GM18519 (cell line): ENCODE data around the gene ZNF516.
A peak's percentile ranks its signal among the peaks of the same experiment; 100 is the strongest.

Experiments used
- ATAC-seq: cut with Tn5 transposase; IDR thresholded peaks from one replicate; pipeline ENCODE4 v1.9.1; 2021; ENCODE audit warnings: mild to moderate bottlenecking, moderate library complexity; ENCODE audit not compliant: unreplicated experiment, low FRiP score

ZNF516 gene

DNA sequence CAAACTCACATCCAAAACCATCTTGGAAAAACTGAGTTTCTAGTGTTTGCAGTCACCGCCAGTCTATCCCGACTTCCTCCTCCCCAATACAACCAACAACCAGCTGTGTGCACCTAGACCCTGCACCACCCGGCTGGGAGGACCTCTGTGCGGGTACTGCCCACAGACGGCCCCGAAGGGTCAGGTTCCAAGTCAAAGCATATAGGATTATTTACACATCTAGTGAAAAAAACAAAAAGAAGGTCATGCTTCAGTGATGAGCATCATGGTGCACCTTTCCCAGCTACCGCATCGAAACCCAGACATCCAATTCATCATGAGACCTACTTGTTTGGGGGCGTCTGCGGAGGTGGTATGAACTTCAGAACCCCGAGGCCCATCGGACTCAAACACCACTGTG, 124.8 kb downstream of the ZNF516 start:
- no peak for ATAC-seq

- ATAC-seq = no peak
Measured at GRCh38 chr18:76369791-76370190, 125.3 kb downstream of the ZNF516 start.

DNA sequence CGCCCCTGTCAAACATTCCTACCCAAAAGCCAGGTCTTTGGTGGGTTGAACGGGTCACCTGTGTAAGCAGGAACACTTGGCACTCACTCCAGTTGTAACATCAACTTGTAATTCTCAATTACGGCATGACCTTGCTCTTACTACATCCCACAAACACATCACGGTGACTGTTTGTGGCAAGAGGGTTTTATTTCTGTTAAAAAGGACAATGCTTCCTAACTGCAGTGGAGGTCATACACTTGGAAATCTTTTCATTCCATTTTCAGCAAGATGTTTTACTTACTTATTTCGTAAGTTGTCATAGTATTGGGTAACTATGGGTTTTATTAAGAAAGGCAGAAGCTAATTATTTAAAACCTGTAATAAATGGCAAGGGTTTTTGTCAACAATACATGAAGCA, 126.1 kb downstream of the ZNF516 start:
- ATAC-seq = no peak

DNA sequence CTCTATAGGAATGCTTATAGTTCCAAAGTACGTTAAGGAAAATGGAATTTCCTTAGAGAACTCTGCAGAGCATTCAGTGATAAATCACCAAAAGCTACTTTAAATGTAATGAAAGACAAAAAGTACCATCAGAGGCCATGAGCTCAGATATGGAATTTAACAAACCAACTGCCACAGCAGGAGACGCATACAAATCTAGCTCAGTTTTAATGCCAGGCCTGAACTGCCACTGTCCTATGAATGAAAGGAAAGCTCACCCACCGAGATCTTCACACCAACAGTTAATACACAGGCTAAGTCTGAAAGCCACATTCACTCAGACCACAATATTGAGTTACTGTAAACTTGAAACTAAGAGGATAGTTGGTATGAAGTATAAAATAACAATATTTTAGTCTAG, 126.8 kb downstream of the ZNF516 start:
- no peak for ATAC-seq

DNA sequence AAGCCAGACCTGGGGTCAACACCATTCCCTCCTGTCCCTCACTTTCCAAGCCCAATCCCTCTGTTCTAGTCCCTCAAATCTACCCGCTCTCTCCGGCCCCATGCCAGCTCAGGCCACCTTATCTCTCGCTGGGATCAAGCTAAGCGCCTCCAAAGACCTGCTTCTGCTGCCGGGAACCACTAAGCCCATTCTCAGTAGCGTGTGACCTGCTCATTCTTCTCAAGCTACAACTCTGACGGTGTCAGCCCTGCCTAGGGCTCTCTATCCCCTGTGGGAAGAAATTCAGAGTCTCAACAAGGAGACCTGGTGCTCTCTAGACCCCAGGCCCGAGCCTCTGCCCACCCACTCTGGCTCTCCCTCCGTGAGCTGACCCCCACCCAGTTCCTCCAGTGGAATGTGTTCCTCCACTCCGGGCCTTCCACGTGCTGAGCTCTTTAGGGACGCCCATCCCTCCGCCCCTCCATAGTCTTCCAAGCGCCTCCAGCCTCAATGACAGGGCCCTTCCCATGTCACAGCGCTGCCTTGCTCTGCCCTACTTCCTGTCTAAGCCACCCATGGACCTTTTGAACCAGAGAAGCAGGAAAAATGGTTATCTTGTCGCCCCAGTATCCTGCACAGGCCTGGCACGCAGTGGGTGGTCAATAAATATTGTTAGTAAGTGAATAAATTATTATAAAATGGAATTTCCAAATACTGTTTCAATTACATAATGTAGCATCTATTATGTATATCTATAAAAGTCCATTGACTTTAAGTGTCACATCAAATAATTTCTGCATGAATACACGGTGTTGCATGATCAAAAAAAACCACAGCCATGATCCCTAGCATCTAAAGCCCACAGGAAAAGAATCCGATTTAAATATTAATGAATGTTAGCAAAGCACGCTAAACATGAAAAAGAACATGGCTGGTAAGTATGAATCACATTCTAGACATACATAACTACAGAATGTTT, 127.6 kb downstream of the ZNF516 start:
- no peak for ATAC-seq

GRCh38 chr18:76365561-76365960, 129.5 kb downstream of the ZNF516 start:
- ATAC-seq = no peak

DNA sequence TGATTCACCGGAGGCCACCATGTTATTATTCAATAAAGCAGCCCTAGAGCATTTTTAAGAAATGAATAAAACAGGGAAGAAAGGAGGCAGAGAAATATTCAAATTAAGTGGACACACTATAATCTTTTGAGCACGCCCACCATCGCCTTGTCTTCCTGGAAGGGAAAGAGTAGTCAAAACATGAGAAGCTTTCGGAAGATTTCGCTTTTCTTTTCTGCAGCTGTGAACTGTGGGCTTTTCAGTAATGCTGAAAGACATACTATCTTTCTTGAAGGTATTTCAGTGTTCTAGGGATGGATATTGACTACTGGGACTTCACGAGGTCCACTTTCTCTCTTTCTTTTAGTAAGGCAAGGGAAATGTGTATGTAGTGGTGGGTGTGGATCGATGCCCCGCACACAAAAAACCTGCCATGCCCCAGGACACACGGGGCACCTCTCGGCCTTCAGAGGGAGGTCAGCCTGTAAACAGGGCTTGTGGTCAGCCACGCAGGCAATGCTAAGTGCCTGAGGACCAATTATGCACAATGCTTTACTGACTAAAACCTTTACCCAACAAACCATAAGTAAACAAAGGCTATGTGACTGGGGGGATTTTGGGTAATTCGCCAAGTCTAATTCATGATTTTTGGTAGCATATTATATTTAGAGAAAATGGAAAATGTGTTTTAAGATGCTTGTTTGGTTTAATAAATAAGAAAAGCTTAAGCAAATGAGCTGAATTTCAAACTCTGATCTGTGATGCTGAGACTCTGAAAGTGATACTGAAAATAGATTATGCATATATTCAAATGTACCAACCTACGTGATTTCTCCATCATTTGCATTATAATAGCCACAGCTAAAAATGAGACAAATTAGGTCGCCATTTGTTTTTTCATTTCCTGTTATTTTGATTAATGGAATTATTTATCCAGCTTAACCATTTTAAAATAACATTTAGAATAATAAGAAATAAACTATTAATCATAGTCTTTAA, 130.5 kb downstream of the ZNF516 start:
- ATAC-seq = peak; percentile 61

- ATAC-seq = no peak
Measured at GRCh38 chr18:76363436-76364120, 131.5 kb downstream of the ZNF516 start.

DNA sequence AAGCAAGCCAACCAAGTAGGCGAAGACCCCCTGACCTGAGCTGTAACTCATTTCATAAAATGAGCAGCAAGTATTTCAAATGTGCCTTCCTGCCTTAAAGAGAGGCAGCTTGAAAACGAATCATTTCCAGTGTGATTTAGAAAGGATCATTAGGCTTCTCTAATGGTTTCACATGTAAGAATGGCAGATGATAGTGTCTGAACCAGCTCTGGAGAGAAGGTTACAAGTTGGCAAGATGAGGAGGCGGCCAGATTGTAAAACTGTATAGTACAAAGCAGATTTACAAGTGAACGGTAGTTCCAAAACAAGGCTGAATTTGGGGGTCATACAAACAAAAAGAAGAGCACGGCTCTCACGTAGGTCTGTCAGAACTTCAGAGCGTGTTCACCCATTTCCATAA, 132.4 kb downstream of the ZNF516 start:
- no peak for ATAC-seq

DNA sequence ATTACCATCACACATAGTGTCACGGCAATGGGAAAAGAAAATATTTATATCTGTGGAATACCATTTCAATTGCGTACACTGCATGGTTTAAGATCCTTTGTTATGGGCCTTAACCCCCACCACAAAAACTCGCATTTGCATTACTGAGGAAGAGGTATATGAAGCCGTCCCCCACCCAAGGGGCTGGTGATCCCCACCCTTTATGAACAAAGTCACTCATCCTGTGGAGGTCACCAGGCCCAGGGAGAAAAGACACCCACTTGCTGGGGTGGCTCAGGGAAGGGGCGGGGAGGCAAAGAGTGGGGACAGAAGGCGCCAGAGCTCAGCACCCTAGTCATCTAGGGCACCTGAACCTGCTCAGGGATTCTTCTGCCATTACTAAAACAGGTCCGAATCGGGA, 133.8 kb downstream of the ZNF516 start:
- no peak for ATAC-seq

- no peak for ATAC-seq
Measured at GRCh38 chr18:76359909-76360308, 135.1 kb downstream of the ZNF516 start.

DNA sequence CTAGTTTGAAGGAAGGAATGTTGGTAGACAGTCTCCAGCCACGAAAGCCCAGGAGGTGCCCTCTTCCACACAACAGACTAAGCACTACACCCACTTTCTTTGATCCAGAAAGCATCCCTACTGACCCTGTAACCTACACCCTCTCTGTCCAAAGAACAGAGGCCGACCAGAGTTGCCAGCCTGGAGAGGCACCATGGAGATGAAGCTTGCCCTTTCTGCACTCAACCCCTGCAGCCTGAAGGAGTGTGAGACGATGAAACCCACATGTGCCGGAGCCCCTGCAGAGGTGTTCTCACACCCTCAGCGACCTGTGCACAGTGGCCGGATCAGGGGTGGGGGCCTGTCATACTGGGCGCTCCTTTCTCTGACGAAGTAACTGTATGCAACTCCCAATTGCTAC, 136.3 kb downstream of the ZNF516 start:
- ATAC-seq = no peak

DNA sequence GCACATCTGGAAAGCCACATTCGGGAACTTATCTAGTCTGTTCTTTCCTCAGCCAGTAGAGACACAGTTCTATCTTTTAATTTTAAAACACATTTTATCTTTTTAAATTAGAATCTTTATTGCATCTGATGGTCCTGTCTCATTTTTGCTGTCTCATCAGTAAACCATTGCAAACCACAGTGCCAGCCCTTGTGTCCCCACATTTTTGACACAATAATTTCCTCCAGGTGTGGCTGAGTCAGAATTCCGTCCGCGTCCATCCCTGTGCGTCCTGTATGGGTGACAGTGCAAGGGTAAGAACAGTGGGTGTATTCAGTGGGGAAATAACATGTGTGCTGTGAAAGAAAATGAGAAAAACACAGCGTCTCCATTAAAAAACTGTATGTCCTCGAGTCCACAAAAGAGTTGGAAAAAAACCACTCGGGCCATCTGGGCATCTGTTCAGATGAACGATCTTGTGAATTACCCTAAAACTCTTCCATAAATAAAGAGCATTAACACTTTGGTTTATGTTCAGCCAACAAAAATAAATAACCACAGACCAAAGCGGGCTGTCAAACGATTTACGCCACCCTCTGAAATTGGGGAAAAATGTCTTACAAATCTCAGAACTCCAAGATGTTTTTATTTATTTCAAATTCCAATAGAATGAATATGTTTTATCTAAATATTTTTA, 137.3 kb downstream of the ZNF516 start:
- no peak for ATAC-seq

DNA sequence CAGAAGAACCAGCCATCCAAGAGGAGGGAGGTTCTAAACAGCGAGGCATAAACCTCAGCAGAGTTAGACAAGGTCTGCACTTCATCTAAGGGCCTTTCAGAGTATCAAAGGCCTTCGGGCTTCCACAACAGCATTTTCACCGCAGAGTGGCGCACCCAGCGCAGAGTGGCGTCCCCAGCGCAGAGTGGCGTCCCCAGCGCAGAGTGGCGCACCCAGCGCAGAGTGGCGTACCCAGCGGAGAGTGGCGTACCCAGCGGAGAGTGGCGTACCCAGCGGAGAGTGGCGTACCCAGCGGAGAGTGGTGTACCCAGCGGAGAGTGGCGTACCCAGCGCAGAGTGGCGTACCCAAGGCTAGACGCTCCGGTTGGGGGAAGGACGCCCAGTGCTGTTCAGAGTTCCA, 137.9 kb downstream of the ZNF516 start:
- no peak for ATAC-seq

DNA sequence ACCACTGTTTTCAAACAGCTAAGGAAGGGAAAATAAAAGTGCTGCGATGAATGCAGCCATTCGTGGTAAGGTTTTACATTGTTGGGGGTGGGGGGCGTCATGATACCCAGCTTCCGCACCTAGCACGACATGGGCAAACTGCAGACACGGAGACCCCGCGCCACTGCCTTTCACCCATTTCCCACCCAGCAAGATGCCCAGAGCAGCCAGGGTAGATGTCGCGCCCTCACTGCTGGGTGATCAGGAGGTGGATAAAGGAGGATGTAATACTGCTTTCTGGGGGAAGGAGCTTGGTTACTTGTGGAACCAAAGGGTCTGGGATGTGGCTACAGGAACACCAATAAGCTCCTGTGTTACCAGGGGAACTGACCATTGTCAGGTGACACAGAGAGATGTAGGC, 138.4 kb downstream of the ZNF516 start:
- no peak for ATAC-seq

- no peak for ATAC-seq
Measured at GRCh38 chr18:76354348-76354747, 140.7 kb downstream of the ZNF516 start.

DNA sequence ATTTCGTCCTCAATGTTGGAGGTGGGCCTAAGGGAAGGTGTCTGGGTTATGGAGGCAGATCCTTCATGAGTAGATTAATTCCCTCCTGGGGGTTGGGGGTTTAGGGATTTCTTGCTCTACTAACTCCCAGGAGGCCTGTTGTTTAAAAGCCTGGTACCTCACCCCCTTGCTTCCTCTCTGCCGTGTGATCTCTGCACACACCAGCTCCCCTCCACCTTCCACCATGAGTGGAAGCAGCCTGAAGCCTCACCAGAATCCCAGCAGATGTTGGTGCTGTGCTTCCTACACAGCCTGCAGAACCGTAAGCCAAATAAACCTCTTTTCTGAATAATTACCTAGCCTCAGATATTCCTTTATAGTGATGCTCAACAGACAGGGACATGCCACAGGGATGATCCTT, 141.5 kb downstream of the ZNF516 start:
- no peak for ATAC-seq

- no peak for ATAC-seq
Measured at GRCh38 chr18:76353046-76353445, 142.0 kb downstream of the ZNF516 start.

DNA sequence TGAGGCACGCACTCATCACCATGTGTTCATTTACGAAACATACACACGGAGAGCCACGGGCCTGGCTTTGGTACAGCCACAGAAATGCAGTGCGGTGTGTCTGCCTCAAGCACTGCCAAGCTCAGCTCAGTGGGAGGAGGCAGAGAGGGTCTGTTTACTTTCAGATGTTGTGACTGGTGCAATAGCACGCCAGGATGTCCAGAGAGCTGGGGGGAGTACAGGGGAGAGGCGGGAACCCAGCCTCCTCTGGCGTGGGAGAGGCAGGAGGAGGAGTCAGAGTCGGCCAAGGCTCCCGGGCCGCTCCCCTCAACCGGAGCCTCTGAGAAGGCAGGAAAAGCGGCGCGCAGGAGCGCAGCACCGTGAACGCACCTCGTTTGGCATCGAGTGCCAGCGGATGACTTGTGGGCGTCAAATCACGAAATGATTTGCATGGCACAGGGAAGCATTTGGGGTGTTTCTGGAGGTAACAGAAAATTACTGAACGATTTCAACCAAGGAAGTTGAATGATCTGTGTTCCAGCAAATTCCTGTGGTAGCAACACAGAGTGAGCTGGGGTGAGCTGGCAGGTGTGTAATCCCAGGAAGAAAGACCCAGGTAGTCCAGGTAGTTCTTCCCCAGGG, 143.0 kb downstream of the ZNF516 start:
- no peak for ATAC-seq
